Mucosa of rectum (tissue), 2 donors: ENCODE results near the gene ELOVL5.

Experiments used
- H3K27ac ChIP-seq, 2 donors: one replicate each; pipeline ENCODE4 v1.7.0; 2013; ENCODE audit warnings: inconsistent platforms in 2 of 2, low read depth in 2 of 2, low read length in 2 of 2
- H3K27me3 ChIP-seq, 2 donors: one replicate each; pipeline ENCODE4 v1.7.0; 2013; ENCODE audit warnings: low read length in 2 of 2; ENCODE audit not compliant: control insufficient read depth in 2 of 2, insufficient read depth in 2 of 2
- H3K36me3 ChIP-seq, 2 donors: one replicate each; pipeline ENCODE4 v1.7.0; 2013; ENCODE audit warnings: low read length in 2 of 2; ENCODE audit not compliant: control insufficient read depth in 2 of 2, insufficient read depth in 2 of 2
- H3K4me1 ChIP-seq, 2 donors: one replicate each; pipeline ENCODE4 v1.7.0; 2013; ENCODE audit warnings: low read length in 2 of 2, mild to moderate bottlenecking in 1 of 2; ENCODE audit not compliant: control insufficient read depth in 2 of 2, insufficient read depth in 2 of 2
- H3K4me3 ChIP-seq, 2 donors: one replicate each; pipeline ENCODE4 v1.7.0; 2013; ENCODE audit warnings: low read length in 2 of 2
- H3K9ac ChIP-seq, 2 donors: one replicate each; pipeline ENCODE4 v1.7.0; 2013; ENCODE audit warnings: low read length in 2 of 2, low read depth in 1 of 2, mild to moderate bottlenecking in 1 of 2
- H3K9me3 ChIP-seq, 2 donors: one replicate each; pipeline ENCODE4 v1.7.0; 2013; ENCODE audit warnings: low read length in 2 of 2; ENCODE audit not compliant: control insufficient read depth in 2 of 2
- donor health status: healthy.
- donor health status: Normal muscosa, but diverticular disease.

Gene ELOVL5

DNA sequence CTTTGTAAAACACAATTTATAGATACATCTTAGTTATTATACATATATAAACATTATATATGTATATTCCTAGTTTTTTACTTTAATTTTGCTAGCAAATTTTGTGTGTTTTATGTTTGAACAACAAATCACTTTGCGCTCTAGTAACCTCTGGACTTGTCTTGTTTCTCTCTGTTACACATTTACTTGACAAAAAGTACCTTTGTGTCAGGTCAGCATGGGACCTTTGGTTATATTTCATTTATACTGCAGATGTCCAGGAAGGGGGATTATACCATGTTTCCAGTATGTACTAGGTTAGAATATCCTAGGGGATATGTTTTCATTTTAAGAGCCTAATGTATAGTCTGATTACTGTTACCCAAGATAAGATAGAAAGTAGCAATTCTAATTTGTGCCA, 28.5 kb upstream of the ELOVL5 start:
- Histone ChIP-seq H3K4me1 (no peaks in the 10 kb centered on the region), H3K4me3 (no peak overlapping the region), H3K27me3 (no peaks in the 10 kb centered on the region), H3K36me3 (no peaks in the 10 kb centered on the region), H3K9me3 (no peaks in the 10 kb centered on the region), H3K27ac (no peak overlapping the region), H3K9ac (no peak overlapping the region)

GRCh38 chr6:53376661-53377226, 28.0 kb upstream of the ELOVL5 start:
- H3K27ac ChIP-seq = no peak overlapping the region
- H3K36me3 ChIP-seq = no peaks in the 10 kb centered on the region
- H3K9me3 ChIP-seq = no peaks in the 10 kb centered on the region
- no peak overlapping the region for H3K9ac ChIP-seq
- no peaks in the 10 kb centered on the region for H3K27me3 ChIP-seq
- no peaks in the 10 kb centered on the region for H3K4me1 ChIP-seq
- H3K4me3 ChIP-seq = no peak overlapping the region

DNA sequence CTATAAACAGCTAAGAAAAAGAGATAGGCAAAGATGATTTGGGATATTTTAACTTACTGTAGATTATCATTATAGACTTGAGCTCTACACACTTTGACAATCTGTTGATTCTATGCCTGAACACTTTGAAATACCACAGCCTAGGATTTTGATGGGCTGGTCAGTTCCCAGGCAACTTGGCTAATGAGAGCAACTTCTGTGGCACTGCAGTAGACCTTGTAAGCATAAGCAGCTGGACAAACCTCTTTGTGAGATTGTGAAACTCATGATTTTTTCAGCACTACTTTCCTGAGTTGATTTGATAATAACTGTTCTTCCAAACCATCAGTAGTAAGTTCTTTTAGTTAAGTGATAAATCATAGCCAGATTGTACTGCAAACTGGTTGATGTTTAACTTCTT, 27.1 kb upstream of the ELOVL5 start:
- H3K36me3 ChIP-seq = no peaks in the 10 kb centered on the region
- H3K27ac ChIP-seq = no peak overlapping the region
- no peak overlapping the region for H3K9ac ChIP-seq
- H3K4me3 ChIP-seq = no peak overlapping the region
- H3K4me1 ChIP-seq = no peaks in the 10 kb centered on the region
- no peaks in the 10 kb centered on the region for H3K9me3 ChIP-seq
- no peaks in the 10 kb centered on the region for H3K27me3 ChIP-seq

- H3K36me3 ChIP-seq = no peaks in the 10 kb centered on the region
- no peaks in the 10 kb centered on the region for H3K4me1 ChIP-seq
- H3K9ac ChIP-seq = no peak overlapping the region
- H3K27me3 ChIP-seq = no peaks in the 10 kb centered on the region
- H3K4me3 ChIP-seq = no peak overlapping the region
- no peaks in the 10 kb centered on the region for H3K9me3 ChIP-seq
- H3K27ac ChIP-seq = no peak overlapping the region
These were observed 24.9 kb upstream of the ELOVL5 start for GRCh38 chr6:53373638-53374037.

DNA sequence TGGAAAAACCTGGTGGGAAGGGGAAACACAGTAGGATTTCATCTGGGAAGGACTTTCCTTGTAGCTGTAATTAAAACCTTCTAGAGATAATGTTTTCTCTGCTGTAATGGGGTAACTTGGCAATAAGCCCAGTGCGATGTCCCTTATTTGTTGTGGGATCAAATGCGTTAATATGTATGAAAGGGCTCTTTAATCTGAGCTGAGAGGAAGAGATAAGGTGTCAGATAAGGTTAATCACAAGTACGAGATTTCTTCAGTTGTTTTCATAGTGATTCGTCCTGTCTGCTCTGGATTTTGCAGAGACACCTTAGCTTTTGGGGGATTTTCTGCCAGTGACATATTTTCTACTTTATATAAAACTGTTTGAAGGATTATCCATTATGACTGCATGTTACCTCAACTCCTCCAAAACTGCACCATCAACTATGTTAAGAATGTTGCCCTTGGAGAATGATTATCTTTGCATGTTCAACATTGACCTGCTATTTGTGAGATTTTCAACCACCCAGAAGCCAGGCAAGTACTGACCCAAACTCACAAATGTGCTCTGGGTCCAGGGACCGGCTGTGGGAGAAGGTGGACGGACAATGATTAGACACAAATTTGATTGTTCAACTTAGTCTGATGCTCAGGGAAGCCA, 21.2 kb upstream of the ELOVL5 start:
- Histone ChIP-seq H3K9me3 (no peaks in the 10 kb centered on the region), H3K27me3 (no peaks in the 10 kb centered on the region), H3K4me1 (no peaks in the 10 kb centered on the region), H3K27ac (no peak overlapping the region), H3K36me3 (no peaks in the 10 kb centered on the region), H3K4me3 (no peak overlapping the region), H3K9ac (no peak overlapping the region)

DNA sequence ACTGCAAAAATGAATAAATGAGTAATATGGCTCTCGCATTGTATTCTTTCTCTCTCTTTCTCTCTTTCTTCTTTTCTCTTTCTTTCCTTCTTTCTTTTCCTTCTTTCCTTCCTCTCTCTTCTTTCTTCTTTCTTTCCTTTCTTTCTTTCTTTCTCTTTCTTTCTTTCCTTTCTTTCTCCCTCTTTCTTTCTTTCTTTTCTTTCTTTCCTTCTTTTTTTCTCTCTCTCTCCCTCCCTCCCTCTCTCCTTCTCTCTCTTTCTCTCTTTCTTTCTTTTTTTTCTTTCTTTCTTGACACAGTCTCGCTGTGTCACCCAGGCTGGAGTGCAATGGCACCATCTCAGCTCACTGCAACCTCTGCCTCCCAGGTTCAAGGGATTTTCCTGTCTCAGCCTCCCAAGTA, 20.3 kb upstream of the ELOVL5 start:
- H3K27ac ChIP-seq = no peak overlapping the region
- no peaks in the 10 kb centered on the region for H3K9me3 ChIP-seq
- no peaks in the 10 kb centered on the region for H3K4me1 ChIP-seq
- H3K36me3 ChIP-seq = no peaks in the 10 kb centered on the region
- no peak overlapping the region for H3K9ac ChIP-seq
- H3K4me3 ChIP-seq = no peak overlapping the region
- no peaks in the 10 kb centered on the region for H3K27me3 ChIP-seq

DNA sequence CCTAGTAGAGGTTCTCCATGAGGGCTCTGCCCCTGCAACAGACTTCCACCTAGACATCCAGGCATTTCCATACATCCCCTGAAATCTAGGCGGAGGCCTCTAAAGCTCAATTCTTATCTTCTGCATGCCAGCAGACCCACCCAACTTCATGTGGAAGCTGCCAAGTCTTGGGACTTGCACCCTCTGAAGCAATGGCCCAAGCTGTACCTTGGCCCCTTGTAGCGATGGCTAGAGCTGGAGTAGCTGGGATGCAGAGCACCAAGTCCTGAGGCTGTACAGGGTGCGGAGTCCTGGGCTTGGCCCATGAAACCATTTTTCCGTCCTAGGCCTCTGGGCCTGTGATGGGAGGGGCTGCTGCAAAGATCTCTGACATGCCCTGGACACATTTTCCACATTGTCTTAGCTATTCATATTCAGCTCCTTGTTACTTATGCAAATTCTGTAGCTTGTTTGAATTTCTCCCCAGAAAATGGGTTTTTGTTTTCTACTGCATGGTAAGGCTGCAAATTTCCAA, 17.4 kb upstream of the ELOVL5 start:
- no peaks in the 10 kb centered on the region for H3K9me3 ChIP-seq
- no peaks in the 10 kb centered on the region for H3K27me3 ChIP-seq
- no peak overlapping the region for H3K27ac ChIP-seq
- no peak overlapping the region for H3K9ac ChIP-seq
- H3K4me1 ChIP-seq = no peaks in the 10 kb centered on the region
- no peaks in the 10 kb centered on the region for H3K36me3 ChIP-seq
- H3K4me3 ChIP-seq = no peak overlapping the region

DNA sequence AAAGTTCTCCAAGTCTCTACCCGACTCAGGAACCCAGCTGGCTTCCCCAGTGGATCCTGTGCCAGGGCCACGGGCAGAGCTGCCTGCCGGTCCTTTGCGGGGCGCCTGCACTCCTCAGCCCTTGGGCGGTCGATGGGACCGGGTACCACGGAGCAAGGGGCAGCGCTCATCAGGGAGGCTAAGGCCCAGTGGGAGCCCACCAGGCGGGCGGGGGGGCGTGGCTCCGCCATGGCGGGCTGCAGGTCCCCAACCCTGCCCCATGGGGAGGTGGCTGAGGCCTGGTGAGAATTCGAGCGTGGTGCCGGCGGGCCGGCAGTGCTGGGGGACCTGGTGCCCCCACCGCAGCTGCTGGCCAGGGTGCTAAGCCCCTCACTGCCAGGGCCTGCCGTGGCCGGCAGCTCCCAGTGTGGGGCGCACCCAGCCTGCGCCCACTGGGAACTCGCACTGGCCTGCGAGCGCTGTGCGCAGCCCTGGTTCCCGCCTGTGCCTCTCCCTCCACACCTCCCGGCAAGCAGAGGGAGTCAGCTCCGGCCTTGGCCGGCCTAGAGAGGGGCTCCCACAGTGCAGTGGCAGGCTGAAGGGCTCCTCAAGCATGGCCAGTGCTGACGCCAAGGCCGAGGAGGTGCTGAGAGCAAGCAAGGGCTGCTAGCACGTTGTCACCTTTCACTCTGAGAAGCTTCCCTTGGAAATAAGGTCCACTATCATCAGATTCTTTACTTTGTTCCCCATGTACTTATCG, 14.8 kb upstream of the ELOVL5 start:
- H3K27ac ChIP-seq = no peak overlapping the region

GRCh38 chr6:53361549-53362031, 12.8 kb upstream of the ELOVL5 start:
- peaks cover 2 to 12% of the 10 kb centered on the region in 2 donors for H3K4me1 ChIP-seq

More for the DNA sequence above, 14.8 kb upstream of the ELOVL5 start:
- H3K27me3 ChIP-seq = no peaks in the 10 kb centered on the region
- peaks cover 2 to 8% of the 10 kb centered on the region in 2 donors for H3K4me1 ChIP-seq
- no peak overlapping the region for H3K4me3 ChIP-seq
- H3K9ac ChIP-seq = no peak overlapping the region
- no peaks in the 10 kb centered on the region for H3K9me3 ChIP-seq
- no peaks in the 10 kb centered on the region for H3K36me3 ChIP-seq

More at GRCh38 chr6:53361549-53362031, 12.8 kb upstream of the ELOVL5 start:
- no peak overlapping the region for H3K4me3 ChIP-seq
- H3K27ac ChIP-seq = no peak overlapping the region
- no peaks in the 10 kb centered on the region for H3K36me3 ChIP-seq
- H3K9me3 ChIP-seq = no peaks in the 10 kb centered on the region
- no peak overlapping the region for H3K9ac ChIP-seq
- H3K27me3 ChIP-seq = no peaks in the 10 kb centered on the region
